Measurements from ENCODE around the gene SEZ6L2. TPM values are rescaled to one million over a fixed set of nuclear protein-coding genes. Genes with fewer than 3 reads are reported as not detected.
A peak's percentile ranks its signal among the peaks of the same experiment; 100 is the strongest.

SEZ6L2 gene
- total RNA-seq, 1 donor from 2014 or later, result 34.2 TPM

GRCh38 chr16:29830774-29831173 is 68.6 kb downstream of the SEZ6L2 start:
- DNase-seq (ENCODE audit: low spot score), result no peak
- no peak overlapping the region for H3K27ac Mint-ChIP-seq (ENCODE audit: unreplicated experiment)
- TF ChIP-seq, protein P1, sequence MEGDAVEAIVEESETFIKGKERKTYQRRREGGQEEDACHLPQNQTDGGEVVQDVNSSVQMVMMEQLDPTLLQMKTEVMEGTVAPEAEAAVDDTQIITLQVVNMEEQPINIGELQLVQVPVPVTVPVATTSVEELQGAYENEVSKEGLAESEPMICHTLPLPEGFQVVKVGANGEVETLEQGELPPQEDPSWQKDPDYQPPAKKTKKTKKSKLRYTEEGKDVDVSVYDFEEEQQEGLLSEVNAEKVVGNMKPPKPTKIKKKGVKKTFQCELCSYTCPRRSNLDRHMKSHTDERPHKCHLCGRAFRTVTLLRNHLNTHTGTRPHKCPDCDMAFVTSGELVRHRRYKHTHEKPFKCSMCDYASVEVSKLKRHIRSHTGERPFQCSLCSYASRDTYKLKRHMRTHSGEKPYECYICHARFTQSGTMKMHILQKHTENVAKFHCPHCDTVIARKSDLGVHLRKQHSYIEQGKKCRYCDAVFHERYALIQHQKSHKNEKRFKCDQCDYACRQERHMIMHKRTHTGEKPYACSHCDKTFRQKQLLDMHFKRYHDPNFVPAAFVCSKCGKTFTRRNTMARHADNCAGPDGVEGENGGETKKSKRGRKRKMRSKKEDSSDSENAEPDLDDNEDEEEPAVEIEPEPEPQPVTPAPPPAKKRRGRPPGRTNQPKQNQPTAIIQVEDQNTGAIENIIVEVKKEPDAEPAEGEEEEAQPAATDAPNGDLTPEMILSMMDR (IDR thresholded peaks at IDR 0.05; ENCODE audit: unreplicated experiment), result no peak
- peaks cover 5% of the 10 kb centered on the region for H3K27me3 Mint-ChIP-seq (ENCODE audit: unreplicated experiment)
- no peaks in the 10 kb centered on the region for H3K4me1 Mint-ChIP-seq (ENCODE audit: unreplicated experiment)
- H3K4me3 Mint-ChIP-seq (ENCODE audit: unreplicated experiment), result no peak overlapping the region
- H3K9me3 Mint-ChIP-seq (ENCODE audit: unreplicated experiment), result no peaks in the 10 kb centered on the region
- H3K36me3 Mint-ChIP-seq (ENCODE audit: low read depth, unreplicated experiment), result no peaks in the 10 kb centered on the region

DNA sequence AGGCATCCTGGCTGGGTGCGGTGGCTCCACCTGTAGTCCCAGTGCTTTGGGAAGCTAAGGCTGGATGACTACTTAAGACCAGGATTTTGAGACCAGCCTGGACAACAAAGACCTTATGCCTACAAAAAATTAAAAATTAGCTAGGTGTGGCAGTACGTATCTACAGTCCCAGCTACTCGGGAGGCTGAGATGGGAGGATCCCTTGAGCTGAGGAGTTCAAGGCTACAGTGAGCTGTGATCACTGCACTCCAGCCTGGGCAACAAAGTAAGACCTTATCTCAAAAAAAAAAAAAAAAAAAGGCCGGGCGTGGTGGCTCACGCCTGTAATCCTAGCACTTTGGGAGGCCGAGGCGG is 73.0 kb downstream of the SEZ6L2 start:
- Mint-ChIP-seq H3K4me3 (ENCODE audit: unreplicated experiment) (no peak overlapping the region), H3K4me1 (ENCODE audit: unreplicated experiment) (peaks cover 4% of the 10 kb centered on the region), H3K36me3 (ENCODE audit: low read depth, unreplicated experiment) (no peaks in the 10 kb centered on the region), H3K27ac (ENCODE audit: unreplicated experiment) (no peak overlapping the region), H3K27me3 (ENCODE audit: unreplicated experiment) (peaks cover 8% of the 10 kb centered on the region), H3K9me3 (ENCODE audit: unreplicated experiment) (no peaks in the 10 kb centered on the region)
- no peak for DNase-seq (ENCODE audit: low spot score)
- TF ChIP-seq, protein P1 (IDR thresholded peaks at IDR 0.05; ENCODE audit: unreplicated experiment), result no peak

GRCh38 chr16:29825145-29826044 is 74.0 kb downstream of the SEZ6L2 start:
- Mint-ChIP-seq H3K9me3 (ENCODE audit: unreplicated experiment) (no peaks in the 10 kb centered on the region), H3K27me3 (ENCODE audit: unreplicated experiment) (peaks cover 8% of the 10 kb centered on the region), H3K4me3 (ENCODE audit: unreplicated experiment) (no peak overlapping the region), H3K36me3 (ENCODE audit: low read depth, unreplicated experiment) (no peaks in the 10 kb centered on the region), H3K4me1 (ENCODE audit: unreplicated experiment) (peaks cover 4% of the 10 kb centered on the region), H3K27ac (ENCODE audit: unreplicated experiment) (peak overlapping the region; percentile 31)
- TF ChIP-seq, protein P1 (IDR thresholded peaks at IDR 0.05; ENCODE audit: unreplicated experiment), result no peak
- DNase-seq (ENCODE audit: low spot score), result no peak

DNA sequence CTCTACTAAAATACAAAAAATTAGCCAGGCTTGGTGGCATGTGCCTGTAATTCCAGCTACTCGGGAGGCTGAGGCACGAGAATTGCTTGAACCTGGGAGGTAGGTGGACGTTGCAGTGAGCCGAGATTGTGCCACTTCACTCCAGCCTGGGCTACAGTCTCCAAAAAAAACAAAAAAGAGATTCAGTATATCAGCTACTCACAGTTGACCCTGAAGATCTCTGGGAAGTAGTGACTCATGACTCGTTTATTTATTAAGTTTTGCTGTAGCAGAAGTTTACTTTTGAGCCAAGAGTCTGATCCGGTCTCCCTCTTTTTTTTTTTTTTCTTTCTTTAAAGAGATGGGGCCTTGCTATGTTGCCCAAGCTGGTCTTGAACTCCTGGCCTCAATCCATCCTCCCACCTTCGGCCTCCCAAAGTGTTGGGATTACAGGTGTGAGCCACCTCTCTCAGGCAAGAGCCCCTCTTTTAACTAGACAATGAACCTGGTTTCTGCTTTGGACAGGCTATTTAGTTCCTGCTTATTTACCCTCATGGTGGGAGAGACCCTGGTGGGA is 74.7 kb downstream of the SEZ6L2 start:
- H3K27me3 Mint-ChIP-seq (ENCODE audit: unreplicated experiment), result peaks cover 8% of the 10 kb centered on the region
- DNase-seq (ENCODE audit: low spot score), result no peak
- H3K36me3 Mint-ChIP-seq (ENCODE audit: low read depth, unreplicated experiment), result peaks cover 4% of the 10 kb centered on the region
- no peak overlapping the region for H3K4me3 Mint-ChIP-seq (ENCODE audit: unreplicated experiment)
- TF ChIP-seq, protein P1 (IDR thresholded peaks at IDR 0.05; ENCODE audit: unreplicated experiment), result no peak
- peaks cover 8% of the 10 kb centered on the region for H3K4me1 Mint-ChIP-seq (ENCODE audit: unreplicated experiment)
- H3K9me3 Mint-ChIP-seq (ENCODE audit: unreplicated experiment), result no peaks in the 10 kb centered on the region
- H3K27ac Mint-ChIP-seq (ENCODE audit: unreplicated experiment), result no peak overlapping the region

- Mint-ChIP-seq H3K4me1 (ENCODE audit: unreplicated experiment) (peaks cover 26% of the 10 kb centered on the region), H3K27me3 (ENCODE audit: unreplicated experiment) (peaks cover 9% of the 10 kb centered on the region), H3K27ac (ENCODE audit: unreplicated experiment) (no peak overlapping the region), H3K36me3 (ENCODE audit: low read depth, unreplicated experiment) (peaks cover 20% of the 10 kb centered on the region), H3K4me3 (ENCODE audit: unreplicated experiment) (no peak overlapping the region), H3K9me3 (ENCODE audit: unreplicated experiment) (no peaks in the 10 kb centered on the region)
- DNase-seq (ENCODE audit: low spot score), result no peak
- TF ChIP-seq, protein P1 (IDR thresholded peaks at IDR 0.05; ENCODE audit: unreplicated experiment), result no peak
These were observed 77.7 kb downstream of the SEZ6L2 start for GRCh38 chr16:29821643-29822115.

Measured in endothelial cell (in vitro differentiated cells).